DOHH2 (cell line): ENCODE results near the gene RASL10A.

Experiments used
- CTCF ChIP-seq: fragments of 200-600 bp; sonication (generic); IDR thresholded peaks from one replicate; pipeline ENCODE4 v1.5.1; 2014; ENCODE audit warnings: antibody characterized with exemption, mild to moderate bottlenecking, low read depth, low read length; ENCODE audit not compliant: poor library complexity, severe bottlenecking
- EZH2phosphoT487 ChIP-seq: fragments of 200-600 bp; sonication (generic); IDR thresholded peaks from 2 replicates; pipeline ENCODE4 v1.6.1; 2017; ENCODE audit warnings: borderline replicate concordance, mild to moderate bottlenecking, antibody characterized with exemption, low read length, moderate library complexity, mixed read lengths

DNA sequence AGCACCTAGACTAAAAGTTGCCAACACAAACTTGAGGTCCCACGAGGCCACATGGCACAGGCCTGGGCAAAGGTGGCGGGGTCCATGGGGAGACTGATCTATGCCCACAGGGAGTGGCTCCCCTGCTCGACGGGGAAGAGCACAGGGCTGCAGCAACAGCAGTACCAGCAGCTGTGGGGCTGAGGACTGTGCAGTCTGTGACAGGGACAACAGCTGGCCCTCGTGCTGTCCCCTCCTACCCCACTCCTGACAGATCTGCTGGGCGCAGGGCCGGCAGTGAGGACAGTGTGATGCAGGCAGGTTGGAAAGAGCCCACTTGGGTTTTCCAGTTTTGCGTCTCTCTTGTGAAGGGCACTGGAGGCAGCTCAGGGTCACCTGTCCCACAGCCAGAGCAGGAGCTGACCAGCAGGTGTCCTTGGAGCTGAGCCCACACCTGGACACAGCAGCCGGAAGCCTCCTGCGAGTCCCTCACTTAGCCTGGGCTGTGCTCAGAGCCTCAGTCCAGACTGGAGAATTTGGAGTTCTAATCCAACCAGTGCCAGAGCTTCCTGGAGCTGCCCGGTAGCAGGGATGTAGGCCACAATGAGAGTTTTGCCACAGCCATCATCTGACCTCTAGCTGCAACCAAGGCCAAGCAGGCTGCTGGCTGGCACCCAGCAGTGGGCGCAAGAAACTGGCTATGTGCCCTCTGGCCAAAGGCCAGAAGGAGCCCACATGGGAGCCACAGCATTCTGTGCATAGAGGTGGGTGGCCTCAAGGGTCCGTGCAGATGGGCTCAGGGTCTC, 12.6 kb downstream of the RASL10A start:
- no peak for TF ChIP-seq CTCF
- TF ChIP-seq EZH2phosphoT487: no peak
